Measurements from ENCODE around the gene PLEKHD1. TPM values are rescaled to one million over a fixed set of nuclear protein-coding genes. Genes with fewer than 3 reads are reported as not detected.

PLEKHD1 gene
- 0.09 TPM for total RNA-seq
- polyA plus RNA-seq = 0.30 TPM
- long read RNA-seq, donor 1 = 0 reads
- long read RNA-seq, donor 2 = 0 reads
- long read RNA-seq, donor 3 = 0 reads
- long read RNA-seq, donor 4 = 0 reads
- long read RNA-seq, donor 5 = 0 reads
- long read RNA-seq, donor 6 = 0 reads
- long read RNA-seq, donor 7 = 0 reads
- long read RNA-seq, donor 8 = 0 reads
- long read RNA-seq, donor 9 = 0 reads
- long read RNA-seq, donor 10 = 0 reads

- peak within 1 kb of the TSS in 1 of 2 donors; percentile 5 for H3K4me3 ChIP-seq (ENCODE audit: low read length in 2 of 2)
These were observed at the start of gene PLEKHD1 for GRCh38 chr14:69484444-69485314. TSS of gene PLEKHD1 (plus strand) at chr14:69484728. CDS start at chr14:69484966, 238 bp downstream.

GRCh38 chr14:69439521-69440270, 44.8 kb upstream of the PLEKHD1 start:
- WGBS = 97% methylated on average over 12 of the region's 12 CpGs
- Histone ChIP-seq H3K4me1 (ENCODE audit: control insufficient read depth in 2 of 2, insufficient read depth in 2 of 2, low read length in 2 of 2) (no peaks in the 10 kb centered on the region), H3K27ac (ENCODE audit: low read depth in 1 of 2, low read length in 1 of 2) (no peak overlapping the region), H3K4me3 (ENCODE audit: low read length in 2 of 2) (no peak overlapping the region), H3K36me3 (ENCODE audit: control insufficient read depth in 2 of 2, insufficient read depth in 2 of 2, low read length in 1 of 2) (peaks cover 4 to 9% of the 10 kb centered on the region in 2 donors), H3K27me3 (ENCODE audit: control insufficient read depth in 2 of 2, insufficient read depth in 1 of 2, low read length in 1 of 2) (no peaks in the 10 kb centered on the region), H3K9me3 (ENCODE audit: control insufficient read depth in 2 of 2, insufficient read depth in 1 of 2, low read length in 1 of 2) (no peaks in the 10 kb centered on the region)
- no peak for DNase-seq (ENCODE audit: low read depth in 6 of 9, low spot score in 9 of 9)

More at GRCh38 chr14:69484444-69485314, at the start of gene PLEKHD1:
- H3K36me3 ChIP-seq (ENCODE audit: control insufficient read depth in 2 of 2, insufficient read depth in 2 of 2, low read length in 1 of 2) = no peaks in the 10 kb centered on the region
- WGBS = 3% methylated on average over 86 of the region's 86 CpGs
- no peaks in the 10 kb centered on the region for H3K4me1 ChIP-seq (ENCODE audit: control insufficient read depth in 2 of 2, insufficient read depth in 2 of 2, low read length in 2 of 2)
- peaks cover 44 to 77% of the 10 kb centered on the region in 2 donors for H3K27me3 ChIP-seq (ENCODE audit: control insufficient read depth in 2 of 2, insufficient read depth in 1 of 2, low read length in 1 of 2)
- no peaks in the 10 kb centered on the region for H3K9me3 ChIP-seq (ENCODE audit: control insufficient read depth in 2 of 2, insufficient read depth in 1 of 2, low read length in 1 of 2)
- H3K27ac ChIP-seq (ENCODE audit: low read depth in 1 of 2, low read length in 1 of 2) = no peak within 1 kb of the TSS
- no peak for DNase-seq (ENCODE audit: low read depth in 6 of 9, low spot score in 9 of 9)

- H3K4me1 ChIP-seq (ENCODE audit: control insufficient read depth in 2 of 2, insufficient read depth in 2 of 2, low read length in 2 of 2) = no peaks in the 10 kb centered on the region
- H3K36me3 ChIP-seq (ENCODE audit: control insufficient read depth in 2 of 2, insufficient read depth in 2 of 2, low read length in 1 of 2) = peaks cover 4 to 9% of the 10 kb centered on the region in 2 donors
- no peaks in the 10 kb centered on the region for H3K9me3 ChIP-seq (ENCODE audit: control insufficient read depth in 2 of 2, insufficient read depth in 1 of 2, low read length in 1 of 2)
- WGBS = 94% methylated on average over 5 of the region's 5 CpGs
- no peak for DNase-seq (ENCODE audit: low read depth in 6 of 9, low spot score in 9 of 9)
- no peak overlapping the region for H3K27ac ChIP-seq (ENCODE audit: low read depth in 1 of 2, low read length in 1 of 2)
- no peak overlapping the region for H3K4me3 ChIP-seq (ENCODE audit: low read length in 2 of 2)
- no peaks in the 10 kb centered on the region for H3K27me3 ChIP-seq (ENCODE audit: control insufficient read depth in 2 of 2, insufficient read depth in 1 of 2, low read length in 1 of 2)
These were observed 42.6 kb upstream of the PLEKHD1 start for GRCh38 chr14:69441948-69442347.

- 98% methylated on average over 5 of the region's 5 CpGs for WGBS
- no peak overlapping the region for H3K27ac ChIP-seq (ENCODE audit: low read depth in 1 of 2, low read length in 1 of 2)
- no peaks in the 10 kb centered on the region for H3K9me3 ChIP-seq (ENCODE audit: control insufficient read depth in 2 of 2, insufficient read depth in 1 of 2, low read length in 1 of 2)
- no peaks in the 10 kb centered on the region for H3K4me1 ChIP-seq (ENCODE audit: control insufficient read depth in 2 of 2, insufficient read depth in 2 of 2, low read length in 2 of 2)
- peaks cover 4 to 9% of the 10 kb centered on the region in 2 donors for H3K36me3 ChIP-seq (ENCODE audit: control insufficient read depth in 2 of 2, insufficient read depth in 2 of 2, low read length in 1 of 2)
- no peaks in the 10 kb centered on the region for H3K27me3 ChIP-seq (ENCODE audit: control insufficient read depth in 2 of 2, insufficient read depth in 1 of 2, low read length in 1 of 2)
- DNase-seq (ENCODE audit: low read depth in 6 of 9, low spot score in 9 of 9) = no peak
- no peak overlapping the region for H3K4me3 ChIP-seq (ENCODE audit: low read length in 2 of 2)
These were observed 41.2 kb upstream of the PLEKHD1 start for GRCh38 chr14:69443296-69443805.

GRCh38 chr14:69449216-69449615, 35.3 kb upstream of the PLEKHD1 start:
- no peaks in the 10 kb centered on the region for H3K27me3 ChIP-seq (ENCODE audit: control insufficient read depth in 2 of 2, insufficient read depth in 1 of 2, low read length in 1 of 2)
- WGBS = 99% methylated on average over 8 of the region's 8 CpGs
- no peak for DNase-seq (ENCODE audit: low read depth in 6 of 9, low spot score in 9 of 9)
- no peaks in the 10 kb centered on the region for H3K9me3 ChIP-seq (ENCODE audit: control insufficient read depth in 2 of 2, insufficient read depth in 1 of 2, low read length in 1 of 2)
- no peaks in the 10 kb centered on the region for H3K4me1 ChIP-seq (ENCODE audit: control insufficient read depth in 2 of 2, insufficient read depth in 2 of 2, low read length in 2 of 2)
- no peak overlapping the region for H3K4me3 ChIP-seq (ENCODE audit: low read length in 2 of 2)
- no peak overlapping the region for H3K27ac ChIP-seq (ENCODE audit: low read depth in 1 of 2, low read length in 1 of 2)
- H3K36me3 ChIP-seq (ENCODE audit: control insufficient read depth in 2 of 2, insufficient read depth in 2 of 2, low read length in 1 of 2) = peaks cover 0 to 4% of the 10 kb centered on the region in 2 donors

GRCh38 chr14:69451941-69452340, 32.6 kb upstream of the PLEKHD1 start:
- no peak for DNase-seq (ENCODE audit: low read depth in 6 of 9, low spot score in 9 of 9)
- 96% methylated on average over 2 of the region's 2 CpGs for WGBS

GRCh38 chr14:69458350-69458749, 26.2 kb upstream of the PLEKHD1 start:
- no peaks in the 10 kb centered on the region for H3K4me1 ChIP-seq (ENCODE audit: control insufficient read depth in 2 of 2, insufficient read depth in 2 of 2, low read length in 2 of 2)
- no peak overlapping the region for H3K27ac ChIP-seq (ENCODE audit: low read depth in 1 of 2, low read length in 1 of 2)
- no peaks in the 10 kb centered on the region for H3K9me3 ChIP-seq (ENCODE audit: control insufficient read depth in 2 of 2, insufficient read depth in 1 of 2, low read length in 1 of 2)
- peaks cover 26 to 31% of the 10 kb centered on the region in 2 donors for H3K36me3 ChIP-seq (ENCODE audit: control insufficient read depth in 2 of 2, insufficient read depth in 2 of 2, low read length in 1 of 2)
- H3K27me3 ChIP-seq (ENCODE audit: control insufficient read depth in 2 of 2, insufficient read depth in 1 of 2, low read length in 1 of 2) = no peaks in the 10 kb centered on the region
- no peak overlapping the region for H3K4me3 ChIP-seq (ENCODE audit: low read length in 2 of 2)
- DNase-seq (ENCODE audit: low read depth in 6 of 9, low spot score in 9 of 9) = no peak
- 98% methylated on average over 11 of the region's 11 CpGs for WGBS

More at GRCh38 chr14:69451941-69452340, 32.6 kb upstream of the PLEKHD1 start:
- H3K4me3 ChIP-seq (ENCODE audit: low read length in 2 of 2) = no peak overlapping the region
- no peaks in the 10 kb centered on the region for H3K27me3 ChIP-seq (ENCODE audit: control insufficient read depth in 2 of 2, insufficient read depth in 1 of 2, low read length in 1 of 2)
- no peak overlapping the region for H3K27ac ChIP-seq (ENCODE audit: low read depth in 1 of 2, low read length in 1 of 2)
- peaks cover 8 to 11% of the 10 kb centered on the region in 2 donors for H3K36me3 ChIP-seq (ENCODE audit: control insufficient read depth in 2 of 2, insufficient read depth in 2 of 2, low read length in 1 of 2)
- no peaks in the 10 kb centered on the region for H3K9me3 ChIP-seq (ENCODE audit: control insufficient read depth in 2 of 2, insufficient read depth in 1 of 2, low read length in 1 of 2)
- H3K4me1 ChIP-seq (ENCODE audit: control insufficient read depth in 2 of 2, insufficient read depth in 2 of 2, low read length in 2 of 2) = no peaks in the 10 kb centered on the region

- no peak for DNase-seq (ENCODE audit: low read depth in 6 of 9, low spot score in 9 of 9)
- 91% methylated on average over 1 of the region's 1 CpG for WGBS
- peaks cover 26 to 28% of the 10 kb centered on the region in 2 donors for H3K36me3 ChIP-seq (ENCODE audit: control insufficient read depth in 2 of 2, insufficient read depth in 2 of 2, low read length in 1 of 2)
- no peak overlapping the region for H3K27ac ChIP-seq (ENCODE audit: low read depth in 1 of 2, low read length in 1 of 2)
- H3K27me3 ChIP-seq (ENCODE audit: control insufficient read depth in 2 of 2, insufficient read depth in 1 of 2, low read length in 1 of 2) = no peaks in the 10 kb centered on the region
- H3K9me3 ChIP-seq (ENCODE audit: control insufficient read depth in 2 of 2, insufficient read depth in 1 of 2, low read length in 1 of 2) = no peaks in the 10 kb centered on the region
- no peaks in the 10 kb centered on the region for H3K4me1 ChIP-seq (ENCODE audit: control insufficient read depth in 2 of 2, insufficient read depth in 2 of 2, low read length in 2 of 2)
- H3K4me3 ChIP-seq (ENCODE audit: low read length in 2 of 2) = no peak overlapping the region
These were observed 25.4 kb upstream of the PLEKHD1 start for GRCh38 chr14:69459122-69459521.

All from thymus (tissue), 14 donors.